Neuronal stem cell (in vitro differentiated cells): ENCODE measurements around the gene KCTD2.

Experiments
- DNase-seq: peaks from one replicate; pipeline ENCODE4 v3.0.0-alpha.2; 2013; ENCODE audit warnings: low spot score
- H2AFZ ChIP-seq: one replicate; pipeline ENCODE4 v1.6.1; 2013; ENCODE audit warnings: mild to moderate bottlenecking, low read length, inconsistent platforms
- H2AK5ac ChIP-seq: 2 replicates; pipeline ENCODE4 v1.6.1; 2013; ENCODE audit warnings: low read depth, mild to moderate bottlenecking, inconsistent platforms, low read length, moderate library complexity, mixed read lengths
- H2BK120ac ChIP-seq: 2 replicates; pipeline ENCODE4 v1.6.1; 2013; ENCODE audit warnings: low read depth, mild to moderate bottlenecking, inconsistent platforms, low read length, moderate library complexity, mixed read lengths
- H2BK12ac ChIP-seq: one replicate; pipeline ENCODE4 v1.6.1; 2013; ENCODE audit warnings: low read length, inconsistent platforms
- H2BK15ac ChIP-seq: 2 replicates; pipeline ENCODE4 v1.6.1; 2013; ENCODE audit warnings: mild to moderate bottlenecking, low read length, inconsistent platforms, mixed read lengths
- H2BK5ac ChIP-seq: one replicate; pipeline ENCODE4 v1.6.1; 2013; ENCODE audit warnings: inconsistent platforms, mild to moderate bottlenecking, low read length, moderate library complexity
- H3K14ac ChIP-seq: one replicate; pipeline ENCODE4 v1.6.1; 2013; ENCODE audit warnings: low read length, inconsistent platforms
- H3K18ac ChIP-seq: 2 replicates; pipeline ENCODE4 v1.6.1; 2013; ENCODE audit warnings: low read length, inconsistent platforms
- H3K23ac ChIP-seq: 2 replicates; pipeline ENCODE4 v1.6.1; 2013; ENCODE audit warnings: low read depth, mild to moderate bottlenecking, mixed read lengths, low read length, inconsistent platforms; ENCODE audit not compliant: poor library complexity
- H3K27ac ChIP-seq: replicated peaks from 3 replicates; pipeline ENCODE4 v1.5.1; 2013; ENCODE audit warnings: low read length, inconsistent platforms
- H3K27me3 ChIP-seq, 3 experiments: 2 replicates each; pipeline ENCODE4 v1.6.1; 2013; ENCODE audit warnings: low read length in 3 of 3, mild to moderate bottlenecking in 2 of 3, inconsistent platforms in 1 of 3, low read depth in 1 of 3, mixed read lengths in 1 of 3, moderate library complexity in 1 of 3; ENCODE audit not compliant: control insufficient read depth in 3 of 3, insufficient read depth in 3 of 3
- H3K36me3 ChIP-seq, 2 donors: replicated peaks in 1 of 2; 2 replicates each; pipeline ENCODE4 v1.6.1; 2013; ENCODE audit warnings: low read length in 2 of 2; ENCODE audit not compliant: control insufficient read depth in 2 of 2, insufficient read depth in 2 of 2
- H3K4ac ChIP-seq: 2 replicates; pipeline ENCODE4 v1.6.1; 2013; ENCODE audit warnings: inconsistent platforms, mild to moderate bottlenecking, low read length, moderate library complexity
- H3K4me1 ChIP-seq, 2 donors: 1 replicate in 1 of 2; 2 replicates in 1 of 2; pipeline ENCODE4 v1.6.1; 2013; ENCODE audit warnings: low read length in 2 of 2, low read depth in 1 of 2; ENCODE audit not compliant: control insufficient read depth in 2 of 2, insufficient read depth in 1 of 2
- H3K4me2 ChIP-seq: one replicate; pipeline ENCODE4 v1.6.1; 2013; ENCODE audit warnings: mild to moderate bottlenecking, low read length, inconsistent platforms; ENCODE audit not compliant: insufficient read depth, poor library complexity, severe bottlenecking
- H3K4me3 ChIP-seq, 2 donors: 2 replicates each; pipeline ENCODE4 v1.5.1; 2013; ENCODE audit warnings: low read length in 2 of 2, mild to moderate bottlenecking in 2 of 2, inconsistent platforms in 1 of 2, moderate library complexity in 1 of 2
- H3K79me1 ChIP-seq: one replicate; pipeline ENCODE4 v1.6.1; 2013; ENCODE audit warnings: low read depth, mild to moderate bottlenecking, inconsistent platforms, low read length, moderate library complexity
- H3K9ac ChIP-seq: one replicate; pipeline ENCODE4 v1.6.1; 2013; ENCODE audit warnings: mild to moderate bottlenecking, low read depth, low read length, inconsistent platforms; ENCODE audit not compliant: poor library complexity
- H3K9me3 ChIP-seq, 2 donors: replicated peaks in 1 of 2; 2 replicates each; pipeline versions ENCODE3 to v1.6.1; 2013; ENCODE audit warnings: low read length in 2 of 2, mild to moderate bottlenecking in 2 of 2, inconsistent platforms in 1 of 2, low read depth in 1 of 2, mixed read lengths in 1 of 2, moderate library complexity in 1 of 2; ENCODE audit not compliant: control insufficient read depth in 2 of 2, insufficient read depth in 1 of 2
- H4K8ac ChIP-seq: one replicate; pipeline ENCODE4 v1.6.1; 2013; ENCODE audit warnings: low read depth, mild to moderate bottlenecking, inconsistent platforms, low read length, moderate library complexity
- H4K91ac ChIP-seq: one replicate; pipeline ENCODE4 v1.6.1; 2013; ENCODE audit warnings: low read length, low read depth, mild to moderate bottlenecking, inconsistent platforms; ENCODE audit not compliant: poor library complexity
- WGBS, 2 donors: extraction: QIAGEN DNeasy Blood & Tissue Kit; methylation state at CpG; one replicate each; pipeline ENCODE4 v1.1.7; 2013; ENCODE audit warnings: missing lambda C conversion rate in 2 of 2, mixed read lengths in 1 of 2; ENCODE audit not compliant: insufficient read length in 2 of 2, insufficient replicate concordance in 1 of 2; ENCODE audit errors: extremely low coverage in 2 of 2; 5-methylcytosine and 5-hydroxymethylcytosine counted together

The KCTD2 gene

DNA sequence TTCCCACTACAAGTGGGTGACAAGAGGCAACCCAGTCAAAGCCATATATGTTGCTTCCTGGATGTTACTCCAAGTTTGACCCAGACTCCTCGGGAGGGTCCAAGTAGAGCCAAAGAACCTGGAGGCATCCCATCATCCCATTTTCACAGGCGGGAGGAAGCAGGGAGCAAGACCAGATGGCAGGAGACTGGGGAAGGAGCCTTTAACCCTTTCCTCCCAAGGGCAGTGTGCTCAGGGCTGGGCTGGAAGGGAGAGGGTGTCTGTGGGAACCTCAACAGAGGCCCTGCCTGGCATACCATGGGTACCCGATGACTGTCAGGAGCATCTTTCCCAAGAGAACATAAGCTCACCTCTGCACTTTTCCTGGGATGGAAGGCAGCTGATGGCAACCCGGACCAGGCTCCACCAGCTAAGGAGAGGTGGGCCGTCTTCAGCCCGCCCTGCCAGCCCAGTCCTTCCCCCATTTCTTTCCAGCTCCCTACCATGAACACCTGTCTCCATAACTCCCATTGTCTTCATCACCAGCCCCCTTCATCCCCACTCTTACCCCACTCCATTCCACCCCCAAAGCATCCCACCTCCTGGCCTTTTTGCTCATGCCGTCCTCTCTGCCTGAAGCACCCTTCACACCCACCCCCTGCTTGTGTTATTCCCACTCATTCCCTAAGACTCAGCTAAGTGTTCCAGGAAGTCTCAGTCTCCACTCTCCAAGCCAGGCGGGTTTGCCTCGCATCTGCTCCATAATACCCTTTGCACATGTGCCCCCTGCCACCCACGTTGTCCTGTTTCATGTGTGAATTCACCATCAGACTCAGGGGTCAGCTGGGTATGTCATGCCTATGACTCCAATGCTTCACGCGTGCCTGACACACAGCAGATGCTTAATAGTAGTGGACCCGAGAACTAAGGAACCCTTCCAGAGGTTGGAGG is 34.9 kb downstream of the KCTD2 start:
- Histone ChIP-seq H2BK5ac (peak overlapping the region; percentile 26), H4K91ac (no peak overlapping the region), H3K14ac (peak overlapping the region; percentile 1), H3K4ac (no peak overlapping the region), H3K4me1 (peaks cover 8 to 20% of the 10 kb centered on the region in 2 donors), H4K8ac (no peak overlapping the region), H2BK15ac (no peak overlapping the region), H2BK12ac (no peak overlapping the region), H3K23ac (no peak overlapping the region), H3K9ac (no peak overlapping the region), H3K18ac (peak overlapping the region; percentile 76), H3K27me3 (peaks cover 0 to 3% (median 0%) of the 10 kb centered on the region in 3 experiments), H2AK5ac (no peak overlapping the region), H2BK120ac (no peak overlapping the region), H3K9me3 (peaks cover 0 to 2% of the 10 kb centered on the region in 2 donors), H3K27ac (no peak overlapping the region), H3K4me2 (no peak overlapping the region), H3K4me3 (no peak overlapping the region), H3K79me1 (no peaks in the 10 kb centered on the region), H2AFZ (no peak overlapping the region), H3K36me3 (no peaks in the 10 kb centered on the region)
- no peak for DNase-seq
- no CpG with 5 or more reads among the region's 13 CpGs for WGBS, 2 donors

DNA sequence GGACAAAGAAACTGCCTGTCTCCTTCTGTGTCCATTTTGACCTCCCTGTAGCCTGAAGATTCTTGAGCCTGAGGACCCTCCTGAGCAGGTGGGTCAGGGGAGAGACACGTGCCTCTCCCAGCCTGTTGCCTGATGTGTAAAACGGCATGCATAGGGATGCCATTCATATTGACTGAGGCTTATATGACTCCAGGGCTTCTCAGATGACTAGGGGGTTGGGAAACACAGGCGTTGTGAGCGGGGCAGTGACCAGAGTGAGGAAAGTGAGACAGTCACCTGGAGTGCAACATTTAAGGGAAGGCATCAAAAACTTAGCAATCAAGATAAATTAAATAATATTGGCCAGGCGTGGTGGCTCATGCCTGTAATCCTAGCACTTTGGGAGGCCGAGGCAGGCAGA is 35.7 kb downstream of the KCTD2 start:
- Histone ChIP-seq H2BK15ac (no peak overlapping the region), H3K4me3 (no peak overlapping the region), H3K36me3 (no peaks in the 10 kb centered on the region), H2AFZ (no peak overlapping the region), H3K79me1 (no peaks in the 10 kb centered on the region), H3K27ac (no peak overlapping the region), H3K9me3 (peaks cover 0 to 2% of the 10 kb centered on the region in 2 donors), H2BK12ac (no peak overlapping the region), H4K8ac (no peak overlapping the region), H3K23ac (no peak overlapping the region), H3K9ac (no peak overlapping the region), H3K27me3 (peaks cover 0 to 3% (median 0%) of the 10 kb centered on the region in 3 experiments), H2BK5ac (peak overlapping the region; percentile 26), H3K4me2 (no peak overlapping the region), H2AK5ac (no peak overlapping the region), H3K4me1 (peaks cover 12 to 23% of the 10 kb centered on the region in 2 donors), H3K18ac (no peak overlapping the region), H2BK120ac (no peak overlapping the region), H3K4ac (no peak overlapping the region), H4K91ac (no peak overlapping the region), H3K14ac (peak overlapping the region; percentile 1)
- no CpG with 5 or more reads among the region's 6 CpGs for WGBS, 2 donors
- DNase-seq, result no peak

DNA sequence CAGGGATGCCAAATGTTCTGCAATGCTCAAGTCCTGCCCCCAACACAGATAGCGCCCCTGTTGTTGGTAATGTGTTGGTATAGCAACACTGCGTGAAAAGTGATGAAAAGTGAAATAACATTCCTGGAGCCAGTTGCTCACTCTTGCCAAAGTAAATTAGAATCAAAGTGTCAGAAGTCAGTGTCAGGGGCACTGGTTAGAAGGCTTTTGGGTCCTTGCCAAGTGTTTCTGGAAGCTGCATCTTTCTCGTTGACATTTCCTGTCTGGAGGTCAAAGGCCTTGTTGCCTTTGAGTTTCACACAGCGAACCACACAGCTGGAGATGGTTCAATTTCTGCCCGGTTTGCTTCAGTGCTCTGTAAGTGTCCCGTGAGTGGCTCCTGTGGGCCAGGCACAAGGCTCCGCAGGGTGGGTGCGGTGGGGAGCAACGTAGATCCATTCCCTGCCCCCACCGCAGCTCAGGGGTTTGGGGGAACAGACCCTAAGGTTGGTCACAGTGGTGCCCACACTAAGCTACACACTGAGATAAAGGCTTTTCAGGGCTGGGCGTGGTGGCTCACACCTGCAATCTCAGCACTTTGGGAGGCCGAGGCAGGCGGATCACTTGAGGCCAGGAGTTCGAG is 37.1 kb downstream of the KCTD2 start:
- H3K27me3 ChIP-seq, result peaks cover 0 to 3% (median 0%) of the 10 kb centered on the region in 3 experiments
- no CpG with 5 or more reads among the region's 14 CpGs for whole genome bisulfite sequencing, 2 donors
- H3K27ac ChIP-seq, result no peak overlapping the region
- H3K4me2 ChIP-seq, result no peak overlapping the region
- no peak overlapping the region for H2BK12ac ChIP-seq
- no peaks in the 10 kb centered on the region for H3K36me3 ChIP-seq
- H2BK5ac ChIP-seq, result no peak overlapping the region
- peak overlapping the region; percentile 4 for H3K9ac ChIP-seq
- H3K14ac ChIP-seq, result no peak overlapping the region
- H2AK5ac ChIP-seq, result no peak overlapping the region
- peaks cover 0 to 2% of the 10 kb centered on the region in 2 donors for H3K9me3 ChIP-seq
- no peak overlapping the region for H3K4ac ChIP-seq
- H2BK15ac ChIP-seq, result no peak overlapping the region
- no peak overlapping the region for H3K18ac ChIP-seq
- no peaks in the 10 kb centered on the region for H3K79me1 ChIP-seq
- H3K4me3 ChIP-seq, result no peak overlapping the region
- no peak overlapping the region for H2BK120ac ChIP-seq
- H2AFZ ChIP-seq, result no peak overlapping the region
- H4K8ac ChIP-seq, result peak overlapping the region; percentile 70
- H4K91ac ChIP-seq, result no peak overlapping the region
- H3K4me1 ChIP-seq, result peaks cover 11 to 28% of the 10 kb centered on the region in 2 donors
- no peak for DNase-seq
- H3K23ac ChIP-seq, result no peak overlapping the region
